MM.1S (cell line): ENCODE measurements around the gene MAEL.

Experiments
- DNase-seq: peaks from one replicate; pipeline ENCODE4 v3.0.0-alpha.2; 2015
- H2AFZ ChIP-seq: fragments of 300-600 bp; sonication (generic); 2 replicates; pipeline ENCODE4 v1.6.0; 2016; ENCODE audit warnings: antibody characterized with exemption, low read length
- H3F3A ChIP-seq: fragments of 300-600 bp; sonication (generic); 2 replicates; pipeline ENCODE4 v1.6.1; 2016; ENCODE audit warnings: mild to moderate bottlenecking, antibody characterized with exemption, low read length, moderate library complexity, mixed read lengths; ENCODE audit not compliant: insufficient read depth
- H3K27ac ChIP-seq: fragments of 300-600 bp; sonication (generic); 2 replicates; pipeline ENCODE4 v1.5.1; 2016; ENCODE audit warnings: mild to moderate bottlenecking, low read length
- H3K27me3 ChIP-seq: fragments of 300-600 bp; sonication (generic); replicated peaks from 2 replicates; pipeline ENCODE4 v1.6.0; 2016; ENCODE audit warnings: low read length; ENCODE audit not compliant: insufficient read depth
- H3K36me3 ChIP-seq: fragments of 300-600 bp; sonication (generic); replicated peaks from 2 replicates; pipeline ENCODE4 v1.6.1; 2016; ENCODE audit warnings: mild to moderate bottlenecking, low read length, mixed read lengths; ENCODE audit not compliant: insufficient read depth
- H3K4me1 ChIP-seq: fragments of 300-600 bp; sonication (generic); 2 replicates; pipeline ENCODE4 v1.6.1; 2016; ENCODE audit warnings: low read length, mixed read lengths
- H3K4me2 ChIP-seq: fragments of 300-600 bp; sonication (generic); 2 replicates; pipeline ENCODE4 v1.6.0; 2016; ENCODE audit warnings: low read depth, low read length
- H3K4me3 ChIP-seq: fragments of 300-600 bp; sonication (generic); 2 replicates; pipeline ENCODE4 v1.5.1; 2016; ENCODE audit warnings: low read length, mixed read lengths
- H3K79me2 ChIP-seq: fragments of 300-600 bp; sonication (generic); 2 replicates; pipeline ENCODE4 v1.6.1; 2016; ENCODE audit warnings: mixed run types, low read length, mixed read lengths
- H3K9ac ChIP-seq: fragments of 300-600 bp; sonication (generic); 2 replicates; pipeline ENCODE4 v1.6.1; 2016; ENCODE audit warnings: low read length, mixed read lengths
- H3K9me2 ChIP-seq: fragments of 300-600 bp; sonication (generic); replicated peaks from 2 replicates; pipeline ENCODE4 v1.6.1; 2016; ENCODE audit warnings: mild to moderate bottlenecking, low read length, mixed read lengths; ENCODE audit not compliant: insufficient read depth
- H3K9me3 ChIP-seq: fragments of 300-600 bp; sonication (generic); replicated peaks from 2 replicates; pipeline ENCODE4 v1.6.1; 2016; ENCODE audit warnings: mild to moderate bottlenecking, low read length, mixed read lengths; ENCODE audit not compliant: insufficient read depth
- H4K20me1 ChIP-seq: fragments of 300-600 bp; sonication (generic); 2 replicates; pipeline ENCODE4 v1.6.1; 2016; ENCODE audit warnings: mild to moderate bottlenecking, low read length, moderate library complexity, mixed read lengths; ENCODE audit not compliant: insufficient read depth
- CTCF ChIP-seq: fragments of 300-600 bp; sonication (generic); IDR thresholded peaks from 2 replicates; pipeline ENCODE4 v1.5.1; 2016; ENCODE audit warnings: antibody characterized with exemption, low read length, mixed read lengths
- EZH2 ChIP-seq: fragments of 300-600 bp; sonication (generic); optimal IDR thresholded peaks from 2 replicates; pipeline ENCODE3; 2017; ENCODE audit warnings: low read depth, mild to moderate bottlenecking, antibody characterized with exemption, low read length, mixed read lengths
- EZH2phosphoT487 ChIP-seq: fragments of 300-600 bp; sonication (generic); IDR thresholded peaks from 2 replicates; pipeline ENCODE4 v1.6.1; 2018; ENCODE audit warnings: antibody characterized with exemption, low read length

MAEL gene

DNA sequence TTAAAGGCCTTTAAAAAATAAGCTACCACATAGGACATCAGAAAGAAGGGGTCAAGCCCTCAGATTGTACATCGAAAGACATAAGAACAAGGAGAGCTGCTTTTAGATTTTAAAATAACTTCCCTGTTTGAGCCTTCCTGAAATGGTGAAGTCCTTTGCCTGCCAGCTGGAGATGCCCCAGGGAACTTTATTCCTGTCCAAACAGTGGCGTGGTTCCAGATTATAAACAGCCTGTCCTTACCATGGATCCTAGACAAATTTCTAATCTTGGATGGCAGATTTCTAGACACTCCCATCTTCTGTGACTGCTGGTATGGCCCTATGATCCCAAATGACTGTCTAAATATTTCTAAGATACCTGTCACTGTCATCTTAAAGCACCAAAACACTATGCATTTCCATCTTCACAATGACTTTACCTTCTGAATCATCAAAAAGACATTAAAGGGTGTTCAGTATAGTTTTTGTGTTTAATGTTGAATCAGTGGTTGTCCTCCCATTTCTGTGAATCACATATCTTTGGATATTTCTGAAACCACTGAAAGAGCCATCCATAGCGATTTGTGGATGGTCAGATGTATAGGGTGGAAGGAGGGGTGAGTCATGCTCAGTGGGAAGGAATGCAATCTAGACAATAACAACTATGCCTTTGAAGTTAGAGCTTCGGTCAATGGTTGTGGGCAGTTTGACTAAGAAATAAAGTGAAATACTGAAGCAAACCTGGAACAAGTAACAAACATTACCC, 36.9 kb upstream of the MAEL start:
- Histone ChIP-seq H3K9ac (no peak overlapping the region), H3K9me2 (no peaks in the 10 kb centered on the region), H2AFZ (no peak overlapping the region), H4K20me1 (no peaks in the 10 kb centered on the region), H3K27me3 (no peaks in the 10 kb centered on the region), H3K4me3 (no peak overlapping the region), H3K79me2 (no peaks in the 10 kb centered on the region), H3K9me3 (no peaks in the 10 kb centered on the region), H3F3A (no peaks in the 10 kb centered on the region), H3K4me2 (no peak overlapping the region), H3K27ac (no peak overlapping the region), H3K4me1 (0 out of 2 replicates have a peak, but pooled peaks cover 9% of the 10 kb centered on the region), H3K36me3 (no peaks in the 10 kb centered on the region)
- no peak for DNase-seq
- no peak for TF ChIP-seq EZH2phosphoT487
- no peak for TF ChIP-seq CTCF
- no peak for TF ChIP-seq EZH2

- H3K27ac ChIP-seq: no peak overlapping the region
- no peak overlapping the region for H3K4me3 ChIP-seq
- H3K9ac ChIP-seq: no peak overlapping the region
- no peak overlapping the region for H3K4me2 ChIP-seq
- DNase-seq: no peak
- no peak for TF ChIP-seq EZH2
- no peak for TF ChIP-seq EZH2phosphoT487
- no peak for TF ChIP-seq CTCF
- H3K9me2 ChIP-seq: no peaks in the 10 kb centered on the region
- H3K27me3 ChIP-seq: no peaks in the 10 kb centered on the region
- no peak overlapping the region for H2AFZ ChIP-seq
- no peaks in the 10 kb centered on the region for H3F3A ChIP-seq
- 0 out of 2 replicates have a peak, but pooled peaks cover 9% of the 10 kb centered on the region for H3K4me1 ChIP-seq
- H3K79me2 ChIP-seq: no peaks in the 10 kb centered on the region
- no peaks in the 10 kb centered on the region for H3K36me3 ChIP-seq
- no peaks in the 10 kb centered on the region for H3K9me3 ChIP-seq
- no peaks in the 10 kb centered on the region for H4K20me1 ChIP-seq
These were observed 35.6 kb upstream of the MAEL start for GRCh38 chr1:166953491-166953890.

DNA sequence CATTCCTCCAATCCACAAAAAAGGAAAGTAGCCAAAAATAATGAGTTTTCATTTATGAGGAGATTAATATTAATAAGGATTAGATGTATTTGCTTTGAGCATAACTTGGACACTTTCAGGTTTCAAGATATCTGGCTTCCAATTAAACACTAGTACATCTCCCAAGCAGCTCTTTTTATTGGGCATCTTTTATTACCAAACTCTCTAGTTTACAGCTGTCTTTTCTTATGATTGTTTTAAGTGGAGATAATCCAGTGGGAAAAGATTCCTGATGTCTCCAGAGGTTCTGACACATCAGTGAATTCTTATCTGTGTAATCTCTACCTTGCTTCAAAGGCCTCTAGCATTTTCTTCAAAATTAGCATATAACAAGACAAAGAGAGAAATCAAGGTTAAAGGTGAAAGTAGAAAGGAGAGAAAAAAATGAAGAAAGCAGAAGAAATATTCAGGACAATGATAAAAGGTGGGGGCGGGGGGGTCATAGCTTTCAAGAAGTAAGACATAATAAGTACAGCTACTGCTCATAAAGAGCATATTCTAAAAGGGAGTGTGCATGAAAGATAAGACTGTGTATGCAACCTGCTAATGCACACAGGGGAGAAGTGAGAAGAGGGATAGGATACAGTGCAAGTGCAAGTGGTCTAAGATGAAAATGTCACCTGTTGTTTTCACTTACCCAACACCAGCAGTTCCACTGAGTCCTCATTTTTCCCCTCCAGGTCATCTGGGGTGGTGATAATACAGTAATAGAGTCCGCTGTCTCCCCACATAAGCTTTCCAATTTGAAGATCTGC, 32.8 kb upstream of the MAEL start:
- no peak for TF ChIP-seq EZH2
- TF ChIP-seq CTCF: no peak
- TF ChIP-seq EZH2phosphoT487: no peak
- Histone ChIP-seq H3K9me3 (no peaks in the 10 kb centered on the region), H3K9ac (no peak overlapping the region), H3K36me3 (no peaks in the 10 kb centered on the region), H3K9me2 (no peaks in the 10 kb centered on the region), H2AFZ (no peak overlapping the region), H3F3A (no peaks in the 10 kb centered on the region), H3K4me3 (no peak overlapping the region), H3K79me2 (no peaks in the 10 kb centered on the region), H3K27me3 (no peaks in the 10 kb centered on the region), H3K4me2 (no peak overlapping the region), H3K4me1 (0 out of 2 replicates have a peak, but pooled peaks cover 9% of the 10 kb centered on the region), H4K20me1 (no peaks in the 10 kb centered on the region), H3K27ac (no peak overlapping the region)
- DNase-seq: no peak
